Measurements from ENCODE around the gene C1orf159.
A peak's percentile ranks its signal among the peaks of the same experiment; 100 is the strongest.
"Not testable (repeated sequence)": the region's sequence is repeated elsewhere in the genome, so short reads cannot be mapped to it uniquely, and the experiment has no call there.

C1orf159 gene

GRCh38 chr1:1115786-1116700 is at the start of gene C1orf159:
Gene C1orf159 (minus strand): TSS chr1:1116089. CDS start chr1:1091543, 24,546 bp downstream.
- DNase-seq, result peak; percentile 95 to 99 (median 98)

GRCh38 chr1:1165485-1165884 is 49.6 kb upstream of the C1orf159 start:
- no peak for DNase-seq

GRCh38 chr1:1164701-1165451 is 49.0 kb upstream of the C1orf159 start:
- DNase-seq, result no peak

GRCh38 chr1:1164361-1164700 is 48.4 kb upstream of the C1orf159 start:
- DNase-seq, result no peak

- DNase-seq, result no peak
These were observed 47.7 kb upstream of the C1orf159 start for GRCh38 chr1:1163538-1164070.

- no peak for DNase-seq
These were observed 47.0 kb upstream of the C1orf159 start for GRCh38 chr1:1162597-1163537.

- DNase-seq, result no peak
These were observed 45.8 kb upstream of the C1orf159 start for GRCh38 chr1:1161683-1162079.

GRCh38 chr1:1161078-1161682 is 45.3 kb upstream of the C1orf159 start:
- DNase-seq, result no peak

- DNase-seq, result no peak
These were observed 44.5 kb upstream of the C1orf159 start for GRCh38 chr1:1160281-1160930.

GRCh38 chr1:1157914-1158710 is 42.2 kb upstream of the C1orf159 start:
- DNase-seq, result peak in 1 of 4 experiments; percentile 37

- peak in 2 of 4 experiments; percentile 31 to 50 for DNase-seq
These were observed 41.6 kb upstream of the C1orf159 start for GRCh38 chr1:1157426-1157913.

- no peak for DNase-seq
These were observed 41.1 kb upstream of the C1orf159 start for GRCh38 chr1:1157033-1157365.

- DNase-seq, result no peak
These were observed 40.5 kb upstream of the C1orf159 start for GRCh38 chr1:1156140-1157032.

- DNase-seq, result no peak
These were observed 39.4 kb upstream of the C1orf159 start for GRCh38 chr1:1155258-1155657.

- DNase-seq, result no peak
These were observed 38.0 kb upstream of the C1orf159 start for GRCh38 chr1:1153874-1154273.

GRCh38 chr1:1153215-1153614 is 37.3 kb upstream of the C1orf159 start:
- DNase-seq, result not testable (repeated sequence)

GRCh38 chr1:1152431-1152830 is 36.5 kb upstream of the C1orf159 start:
- not testable (repeated sequence) for DNase-seq

GRCh38 chr1:1151306-1151705 is 35.4 kb upstream of the C1orf159 start:
- DNase-seq, result no peak

- DNase-seq, result no peak
These were observed 34.2 kb upstream of the C1orf159 start for GRCh38 chr1:1150100-1150499.

- no peak for DNase-seq
These were observed 33.5 kb upstream of the C1orf159 start for GRCh38 chr1:1149416-1149815.

Measured in activated naive CD4-positive, alpha-beta T cell (primary cell).